Right kidney (tissue), 1 donor: ENCODE results near the gene RAB6B.

Experiments used
- DNase-seq: peaks from one replicate; pipeline ENCODE4 v3.0.0-alpha.2; 2016

Gene RAB6B

DNA sequence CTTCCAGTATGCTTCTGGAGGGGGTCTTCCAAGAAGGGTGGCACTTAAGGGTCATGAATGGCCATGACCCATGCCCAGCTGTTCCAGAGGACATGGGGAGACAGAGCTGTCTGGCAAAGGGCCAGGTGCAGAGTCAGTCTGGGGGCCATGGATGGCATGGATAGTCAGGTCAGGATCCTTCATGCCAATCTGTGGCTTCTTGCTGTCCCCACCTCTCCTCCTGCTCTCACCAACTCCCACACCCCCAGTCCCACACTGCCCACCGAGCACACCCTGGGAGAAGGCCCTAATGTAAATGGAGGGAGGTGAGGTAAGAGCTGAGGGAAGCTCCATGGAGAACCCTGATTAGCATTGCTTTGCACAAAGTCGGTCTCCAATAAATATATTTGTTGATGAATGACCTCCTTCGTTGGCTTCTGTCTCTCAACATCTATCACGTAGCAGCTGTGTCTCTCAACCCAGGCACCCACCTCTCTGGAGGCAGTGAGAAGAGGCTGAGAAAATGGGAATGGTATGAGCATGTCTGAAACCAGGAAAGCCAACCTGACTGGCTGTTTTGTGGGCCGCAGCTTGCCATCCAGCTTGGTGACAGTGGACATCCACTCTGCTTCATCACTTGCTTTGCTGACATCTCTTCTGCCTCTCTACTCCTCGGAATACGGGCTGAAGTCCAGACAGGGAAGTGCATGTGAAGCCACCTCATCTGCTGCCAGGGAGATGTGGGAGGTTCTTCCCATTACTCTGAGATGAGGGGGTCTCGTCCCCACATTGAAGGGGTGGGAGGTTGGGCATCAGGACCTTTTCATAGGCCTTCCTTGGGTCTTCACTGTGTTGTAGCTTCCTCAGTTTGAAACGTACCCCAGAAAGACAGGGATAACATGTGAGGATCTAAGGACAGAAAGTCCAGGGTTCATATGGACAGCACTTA, 37.7 kb upstream of the RAB6B start:
- DNase-seq = no peak

GRCh38 chr3:133932009-133932408, 36.3 kb upstream of the RAB6B start:
- no peak for DNase-seq

- DNase-seq = no peak
These were observed 35.4 kb upstream of the RAB6B start for GRCh38 chr3:133931084-133931483.

- DNase-seq = no peak
These were observed 34.8 kb upstream of the RAB6B start for GRCh38 chr3:133930341-133930933.

DNA sequence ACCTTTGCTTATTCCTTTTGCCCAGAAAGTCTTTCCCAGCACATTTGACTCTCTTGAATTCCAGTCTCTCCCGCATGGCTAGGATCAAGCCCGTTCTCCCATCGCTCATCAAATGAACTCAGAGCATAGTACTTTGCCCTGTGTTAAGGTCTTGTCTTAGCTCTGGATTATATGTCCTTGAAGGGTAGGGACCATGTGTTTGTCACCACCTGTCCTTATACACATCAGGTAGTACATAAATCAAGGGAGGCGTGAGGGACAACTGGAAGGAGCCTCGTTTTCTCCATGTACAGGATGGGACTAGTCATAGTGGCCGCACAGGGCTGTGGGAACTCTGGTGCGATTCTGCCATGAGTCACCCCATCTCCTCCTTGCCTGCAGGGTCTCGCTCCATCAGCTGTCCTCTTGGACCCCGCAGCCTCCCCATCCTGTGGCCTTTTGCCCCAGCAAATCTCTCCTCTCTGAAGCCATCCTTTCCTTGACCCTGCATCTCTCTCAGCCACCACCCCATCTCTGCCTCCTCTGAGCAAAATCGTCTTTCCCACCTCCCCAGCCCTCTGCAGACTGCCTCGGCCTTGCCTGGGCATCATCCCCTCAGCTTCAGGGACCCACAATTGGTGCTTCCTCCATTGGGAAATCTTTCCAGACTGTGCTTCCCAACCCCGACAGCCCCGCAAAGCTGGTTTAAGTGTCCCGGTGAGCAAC, 33.4 kb upstream of the RAB6B start:
- DNase-seq = no peak

DNA sequence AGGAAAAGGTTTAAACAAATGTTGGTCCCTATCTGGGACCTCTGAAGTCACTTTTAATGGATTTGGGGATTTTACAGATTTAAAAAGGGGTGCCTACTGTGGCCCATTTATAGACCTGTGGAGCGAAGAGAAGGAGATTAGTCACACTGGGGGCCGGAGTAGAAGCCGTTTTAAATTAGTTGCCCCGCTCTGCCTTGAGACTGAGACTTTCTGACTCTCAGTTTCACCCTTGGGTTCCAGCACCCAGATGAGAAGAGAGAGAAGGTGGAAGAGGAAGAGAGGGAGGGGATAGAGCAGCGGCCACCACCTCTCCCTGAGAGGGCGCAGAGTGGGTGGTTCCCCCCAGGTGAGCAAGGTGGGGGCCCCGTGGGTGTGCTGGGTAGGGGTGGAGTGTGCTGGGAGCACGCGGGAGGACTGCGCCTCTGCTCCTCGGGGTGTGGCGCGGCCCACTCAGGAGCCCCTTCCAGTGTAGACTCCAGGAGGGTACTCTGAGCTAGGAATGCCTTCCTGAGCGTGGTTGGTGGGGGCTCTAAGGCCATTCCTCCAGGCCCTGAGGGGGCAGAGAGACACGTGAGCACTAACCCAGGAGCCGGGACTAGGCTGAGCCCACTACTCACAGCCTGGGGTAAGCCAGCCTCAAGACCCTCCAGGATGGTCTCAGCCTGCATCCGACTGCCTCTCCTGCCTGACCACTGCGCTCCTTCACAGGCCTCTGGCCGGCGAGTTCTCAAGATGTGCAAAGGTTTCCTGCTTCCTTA, 32.6 kb upstream of the RAB6B start:
- DNase-seq = no peak

GRCh38 chr3:133927540-133928066, 31.9 kb upstream of the RAB6B start:
- peak; percentile 79 for DNase-seq

GRCh38 chr3:133926736-133927539, 31.3 kb upstream of the RAB6B start:
- peak; percentile 78 for DNase-seq

- DNase-seq = no peak
These were observed 30.5 kb upstream of the RAB6B start for GRCh38 chr3:133925960-133926735.

DNA sequence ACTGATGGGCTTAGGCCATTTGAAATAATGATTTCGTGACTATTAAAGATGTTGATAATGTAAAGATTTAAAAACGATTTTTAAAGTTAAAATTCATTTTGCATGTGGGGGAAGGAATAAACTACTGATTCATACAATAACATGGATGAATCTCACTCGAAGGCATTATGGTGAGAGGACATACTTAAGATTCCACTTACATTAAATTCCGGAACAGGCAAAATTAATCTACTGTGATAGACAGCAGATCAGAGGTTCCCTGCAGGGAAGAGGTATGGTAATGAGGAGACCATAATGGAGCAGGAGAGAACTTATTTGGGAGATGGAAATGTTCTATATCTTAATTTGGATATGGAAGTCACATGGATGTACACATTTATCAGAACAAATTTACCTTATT, 28.4 kb upstream of the RAB6B start:
- no peak for DNase-seq

- no peak for DNase-seq
These were observed 25.9 kb upstream of the RAB6B start for GRCh38 chr3:133921592-133921991.

DNA sequence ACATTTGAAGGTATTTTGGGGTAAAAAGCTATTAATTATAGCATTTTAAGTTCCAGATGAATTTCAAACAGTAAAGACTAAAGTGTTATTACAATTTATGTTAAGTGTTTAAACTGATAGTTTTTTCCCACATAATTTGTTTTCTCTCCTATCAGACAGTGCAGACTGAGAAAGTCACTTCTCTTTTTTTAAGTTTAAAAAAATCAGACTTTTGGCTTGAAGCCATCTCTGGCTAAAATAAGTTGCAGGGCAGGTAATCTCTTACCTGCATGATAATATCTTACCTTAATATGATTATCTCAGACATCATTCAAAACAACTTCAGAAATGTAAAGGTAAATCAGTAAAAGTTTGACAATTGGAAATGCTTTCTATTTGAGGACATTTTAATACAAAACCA, 21.5 kb upstream of the RAB6B start:
- DNase-seq = no peak

GRCh38 chr3:133915685-133916658, 20.3 kb upstream of the RAB6B start:
- no peak for DNase-seq

DNA sequence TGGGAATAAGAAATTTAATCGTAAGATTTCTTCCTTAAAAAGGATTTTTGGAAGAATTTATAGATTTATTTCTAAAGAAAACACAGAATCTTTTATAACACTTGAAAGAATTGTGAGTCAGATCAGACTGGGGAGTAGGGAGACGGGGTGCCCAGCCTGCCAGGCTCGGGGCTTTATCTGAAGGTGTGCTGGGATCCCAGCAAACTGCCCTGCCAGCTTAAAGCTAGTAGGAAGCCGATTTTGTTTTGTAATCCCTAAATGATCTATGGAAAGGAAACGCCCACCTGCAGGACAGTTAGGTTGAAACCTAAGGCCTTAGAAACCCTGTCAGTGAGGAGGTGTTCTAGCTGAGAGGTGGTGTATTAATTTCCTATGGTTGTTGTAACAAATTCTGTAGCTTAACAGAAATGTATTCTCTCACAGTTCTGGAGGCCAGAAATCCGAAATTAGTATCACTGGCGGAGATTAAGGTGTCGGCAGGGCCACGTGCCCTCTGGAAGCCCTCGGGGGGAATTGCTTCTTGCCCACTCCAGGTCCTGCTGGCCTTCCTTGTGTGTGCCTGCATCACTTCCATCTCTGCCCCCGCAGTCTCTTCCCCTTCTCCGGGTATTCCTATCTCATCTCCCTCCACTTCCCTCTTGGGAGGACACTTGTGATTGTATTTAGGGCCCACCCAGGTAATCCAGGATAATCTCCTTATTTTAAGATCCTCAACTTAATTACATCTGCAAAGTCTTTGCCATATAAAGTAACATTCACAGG, 19.3 kb upstream of the RAB6B start:
- no peak for DNase-seq

DNA sequence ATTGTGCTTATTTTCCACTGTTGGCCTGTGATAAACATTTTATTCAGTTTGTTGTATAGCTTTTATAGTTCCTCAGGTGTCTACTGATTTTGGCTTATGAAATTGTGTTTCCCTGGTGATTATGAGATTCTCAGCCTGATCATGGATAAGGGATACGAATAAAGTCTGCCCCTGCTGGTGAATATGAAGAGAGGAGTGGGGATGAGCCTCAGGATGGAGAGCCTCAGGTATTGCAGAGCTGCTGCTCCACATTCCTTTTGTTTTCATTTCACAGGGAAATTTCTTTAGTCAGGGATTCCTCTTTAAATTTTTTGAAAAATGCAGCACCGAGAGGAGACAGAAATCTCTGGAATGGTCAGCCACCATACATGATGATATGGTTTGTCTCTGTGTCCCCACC, 14.7 kb upstream of the RAB6B start:
- no peak for DNase-seq

DNA sequence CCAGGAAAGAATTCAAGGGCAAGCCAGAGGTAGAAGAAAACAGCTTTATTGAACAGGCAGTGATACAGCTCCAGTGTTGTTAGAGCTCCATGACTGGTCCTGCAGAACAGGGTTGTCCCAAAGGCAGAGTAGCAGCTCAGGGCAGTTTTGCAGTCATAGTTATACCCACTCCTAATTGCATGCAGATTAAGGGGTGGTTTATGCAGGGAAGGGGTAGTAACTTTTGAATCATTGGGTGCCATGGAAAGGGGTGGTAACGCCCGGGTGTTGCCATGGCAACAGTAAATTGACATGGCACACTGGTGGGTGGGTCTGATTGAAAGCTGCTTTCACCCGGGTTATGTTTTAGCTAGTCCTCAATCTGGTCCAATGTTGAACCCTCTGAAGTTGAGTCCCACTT, 9.7 kb upstream of the RAB6B start:
- no peak for DNase-seq

DNA sequence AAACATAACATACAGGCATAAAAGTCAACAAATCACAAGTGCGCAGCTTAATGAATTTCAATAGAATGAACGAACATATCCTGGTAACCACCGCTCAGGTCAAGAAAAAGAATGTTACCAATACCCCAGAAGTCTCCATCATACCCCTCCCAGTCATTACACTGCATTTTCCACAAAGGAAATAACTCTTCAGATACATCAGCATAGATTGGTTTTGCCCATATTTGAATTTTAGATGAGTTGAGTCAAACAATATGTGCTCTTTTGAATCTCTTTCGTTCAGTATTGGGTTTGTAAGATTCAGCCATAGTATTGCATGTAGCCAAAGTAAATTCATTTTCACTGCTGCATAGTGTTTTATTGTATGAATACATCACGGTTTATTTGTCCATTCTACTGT, 6.2 kb upstream of the RAB6B start:
- no peak for DNase-seq

GRCh38 chr3:133901083-133901482, 5.4 kb upstream of the RAB6B start:
- no peak for DNase-seq

DNA sequence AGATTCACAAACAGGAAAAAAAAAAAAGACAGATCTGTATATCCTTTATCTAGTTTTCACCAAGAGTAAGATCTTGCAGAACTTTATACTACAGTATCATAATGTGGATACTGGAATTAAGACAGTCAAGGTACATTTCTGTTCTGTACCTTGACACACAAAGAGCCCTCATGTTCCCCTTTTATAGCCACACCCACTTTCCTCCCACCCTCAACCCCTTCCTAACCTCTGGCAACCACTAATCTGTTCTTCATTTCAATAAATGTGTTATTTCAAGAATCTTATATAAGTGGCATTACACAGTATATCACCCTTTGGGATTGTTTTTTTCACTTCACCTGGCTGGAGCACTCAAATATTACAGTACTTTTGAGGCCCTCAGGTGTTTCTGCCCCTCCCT, 3.6 kb upstream of the RAB6B start:
- no peak for DNase-seq
